SK-N-SH (cell line): ENCODE measurements around the gene SLC37A1. TPM values are rescaled to one million over a fixed set of nuclear protein-coding genes. Genes with fewer than 3 reads are reported as not detected.
A peak's percentile ranks its signal among the peaks of the same experiment; 100 is the strongest.

Experiments used
- CTCF ChIA-PET: fragments of 300-600, 350-600 bp; formaldehyde crosslinking; extraction: SDS; loops from one replicate; lab custom pipeline; 2021; lab: Yijun Ruan, JAX
- POLR2A ChIA-PET: fragments of 350-600 bp; sonication (Branson Sonifier 250); formaldehyde crosslinking; extraction: SDS; loops from one replicate; lab custom pipeline; 2020; ENCODE audit warnings: antibody characterized with exemption, inconsistent platforms; lab: Yijun Ruan, JAX
- DNase-seq: peaks from one replicate; pipeline ENCODE4 v3.0.0; 2012
- H2AFZ ChIP-seq: fragments of 200-600 bp; sonication (generic); 2 replicates; pipeline ENCODE4 v1.8.1; 2016; ENCODE audit warnings: antibody characterized with exemption, mild to moderate bottlenecking, low read depth
- H3F3A ChIP-seq: fragments of 200-600 bp; sonication (generic); replicated peaks from 2 replicates; pipeline ENCODE3; 2016; ENCODE audit warnings: antibody characterized with exemption, mild to moderate bottlenecking; ENCODE audit not compliant: insufficient read depth
- H3K27ac ChIP-seq, 2 experiments: fragments of 200-500 bp in 1 of 2; fragments of 200-600 bp in 1 of 2; sonication (Bioruptor generic) in 1 of 2; sonication (generic), shearing (Covaris generic) in 1 of 2; 2 replicates each; pipeline versions ENCODE4 v1.5.1 to v1.6.1; 2014 to 2016; ENCODE audit warnings: low read depth in 2 of 2, inconsistent platforms in 1 of 2, low read length in 1 of 2, mild to moderate bottlenecking in 1 of 2, mixed read lengths in 1 of 2
- H3K27me3 ChIP-seq: fragments of 200-600 bp; sonication (generic), shearing (Covaris generic); 2 replicates; pipeline ENCODE4 v1.6.1; 2016; ENCODE audit warnings: mixed run types; ENCODE audit not compliant: insufficient read depth
- H3K36me3 ChIP-seq, 2 experiments: fragments of 200-500 bp in 1 of 2; fragments of 200-600 bp in 1 of 2; sonication (Bioruptor generic) in 1 of 2; sonication (generic) in 1 of 2; replicated peaks in 1 of 2; 2 replicates each; pipeline versions ENCODE3 to v1.5.1; 2014 to 2016; ENCODE audit warnings: low read length in 1 of 2, mild to moderate bottlenecking in 1 of 2; ENCODE audit not compliant: insufficient read depth in 2 of 2, control insufficient read depth in 1 of 2
- H3K4me1 ChIP-seq, 2 experiments: fragments of 200-500 bp in 1 of 2; fragments of 200-600 bp in 1 of 2; sonication (Bioruptor generic) in 1 of 2; sonication (generic), shearing (Covaris generic) in 1 of 2; 2 replicates each; pipeline versions ENCODE4 v1.5.1 to v1.6.1; 2014 to 2016; ENCODE audit warnings: low read depth in 1 of 2, low read length in 1 of 2, mixed run types in 1 of 2; ENCODE audit not compliant: insufficient read depth in 2 of 2, control insufficient read depth in 1 of 2
- H3K4me2 ChIP-seq: fragments of 200-600 bp; sonication (generic), shearing (Covaris generic); 2 replicates; pipeline ENCODE4 v1.6.1; 2017; ENCODE audit warnings: mixed run types
- H3K4me3 ChIP-seq, 2 experiments: fragments of 200-500 bp in 1 of 2; fragments of 200-600 bp in 1 of 2; sonication (Bioruptor generic) in 1 of 2; sonication (generic), shearing (Covaris generic) in 1 of 2; 2 replicates each; pipeline versions ENCODE4 v1.5.1 to v1.8.1; 2014 to 2016; ENCODE audit warnings: low read depth in 2 of 2, inconsistent platforms in 1 of 2, low read length in 1 of 2, mild to moderate bottlenecking in 1 of 2, mixed read lengths in 1 of 2, moderate library complexity in 1 of 2
- H3K79me2 ChIP-seq: fragments of 200-600 bp; sonication (generic); 2 replicates; pipeline ENCODE4 v1.8.1; 2017; ENCODE audit warnings: mild to moderate bottlenecking; ENCODE audit not compliant: insufficient read depth
- H3K9ac ChIP-seq: fragments of 200-600 bp; sonication (generic); 2 replicates; pipeline ENCODE4 v1.6.1; 2017; ENCODE audit warnings: mixed run types
- H3K9me2 ChIP-seq: fragments of 200-600 bp; sonication (generic); 2 replicates; pipeline ENCODE4 v1.6.1; 2017; ENCODE audit warnings: mixed run types
- H3K9me3 ChIP-seq: fragments of 200-600 bp; sonication (generic); 2 replicates; pipeline ENCODE4 v1.6.1; 2017; ENCODE audit warnings: mixed run types, mild to moderate bottlenecking, moderate library complexity
- H4K20me1 ChIP-seq: fragments of 200-600 bp; sonication (generic); 2 replicates; pipeline ENCODE4 v1.6.1; 2017; ENCODE audit warnings: mild to moderate bottlenecking, mixed run types; ENCODE audit not compliant: insufficient read depth
- CHD2 ChIP-seq: fragments of 150-350 bp; IDR thresholded peaks from 2 replicates; pipeline ENCODE4 v1.6.1; 2018; ENCODE audit warnings: low read length; ENCODE audit not compliant: partially characterized antibody
- EP300 ChIP-seq, 2 experiments: IDR thresholded peaks; 2 replicates each; pipeline versions ENCODE4 v1.4.0 to v1.6.1; 2012; ENCODE audit warnings: borderline replicate concordance in 1 of 2, low read depth in 1 of 2, low read length in 1 of 2
- EZH2phosphoT487 ChIP-seq: fragments of 200-600 bp; sonication (generic); IDR thresholded peaks from 2 replicates; pipeline ENCODE4 v1.6.1; 2017; ENCODE audit warnings: low read depth, mixed run types, mild to moderate bottlenecking, antibody characterized with exemption, moderate library complexity, borderline replicate concordance
- FOXJ3 ChIP-seq: sonication (generic); formaldehyde crosslinking; IDR thresholded peaks from 2 replicates; pipeline ENCODE4 v1.5.1; 2020; ENCODE audit warnings: mild to moderate bottlenecking, missing genetic modification reagents
- GATA2 ChIP-seq: sonication (generic); formaldehyde crosslinking; IDR thresholded peaks from 2 replicates; pipeline ENCODE4 v1.5.0; 2020; ENCODE audit warnings: mild to moderate bottlenecking, missing genetic modification reagents
- NFIC ChIP-seq: IDR thresholded peaks from 2 replicates; pipeline ENCODE4 v1.4.0; 2012; ENCODE audit warnings: borderline replicate concordance
- RAD21 ChIP-seq: IDR thresholded peaks from 2 replicates; pipeline ENCODE4 v1.6.1; 2012; ENCODE audit warnings: mild to moderate bottlenecking, low read length
- RFX5 ChIP-seq: IDR thresholded peaks from 2 replicates; pipeline ENCODE4 v1.6.1; 2012; ENCODE audit warnings: mild to moderate bottlenecking, improper control_type of control experiment, low read length
- RXRA ChIP-seq: IDR thresholded peaks from 2 replicates; pipeline ENCODE4 v1.4.0; 2012; ENCODE audit warnings: low read depth, mild to moderate bottlenecking, borderline replicate concordance
- SIN3A ChIP-seq: IDR thresholded peaks from 2 replicates; pipeline ENCODE4 v1.6.1; 2012; ENCODE audit warnings: low read depth, mild to moderate bottlenecking, low read length, moderate library complexity, borderline replicate concordance
- SMC3 ChIP-seq: IDR thresholded peaks from 2 replicates; pipeline ENCODE4 v1.6.1; 2012; ENCODE audit warnings: low read depth, low read length, improper control_type of control experiment
- WGBS: methylation state at CpG from one replicate; pipeline ENCODE4 v1.1.6; 2017; ENCODE audit warnings: low lambda C conversion rate; 5-methylcytosine and 5-hydroxymethylcytosine counted together
- polyA plus RNA-seq, 3 experiments: library from polyadenylated mRNA; depleted of rRNA; stranded (reverse); fragments of >200 nt; gene quantifications; 2 replicates each; pipeline ENCODE4 v1.2.3, GENCODE V29; 2012
- TF ChIP-seq, protein P1 (sequence below): IDR thresholded peaks from 2 replicates; pipeline ENCODE4 v1.4.0; 2012; ENCODE audit warnings: low read depth, borderline replicate concordance
- TF ChIP-seq, protein P2 (sequence below): fragments of 200-600 bp; sonication (generic); IDR thresholded peaks from 2 replicates; pipeline ENCODE4 v1.6.1; 2017; ENCODE audit warnings: antibody characterized with exemption, mild to moderate bottlenecking, moderate library complexity
- TF ChIP-seq, protein P3 (sequence below): fragments of 150-350 bp; IDR thresholded peaks from 2 replicates; pipeline ENCODE4 v1.6.1; 2016; ENCODE audit warnings: mild to moderate bottlenecking, low read depth, low read length
- TF ChIP-seq, protein P4 (sequence below): IDR thresholded peaks from 2 replicates; pipeline ENCODE4 v1.6.1; 2012; ENCODE audit warnings: mild to moderate bottlenecking, low read depth, low read length, moderate library complexity
- TF ChIP-seq, protein P5 (sequence below): IDR thresholded peaks from 2 replicates; pipeline ENCODE4; 2012
- TF ChIP-seq, protein P6 (sequence below): IDR thresholded peaks from 2 replicates; pipeline ENCODE4 v1.4.0; 2012; ENCODE audit warnings: low read depth

The SLC37A1 gene
- polyA plus RNA-seq, 1 of the 3 experiments (the other 2 are of a cell fraction) = 2.8 TPM

DNA sequence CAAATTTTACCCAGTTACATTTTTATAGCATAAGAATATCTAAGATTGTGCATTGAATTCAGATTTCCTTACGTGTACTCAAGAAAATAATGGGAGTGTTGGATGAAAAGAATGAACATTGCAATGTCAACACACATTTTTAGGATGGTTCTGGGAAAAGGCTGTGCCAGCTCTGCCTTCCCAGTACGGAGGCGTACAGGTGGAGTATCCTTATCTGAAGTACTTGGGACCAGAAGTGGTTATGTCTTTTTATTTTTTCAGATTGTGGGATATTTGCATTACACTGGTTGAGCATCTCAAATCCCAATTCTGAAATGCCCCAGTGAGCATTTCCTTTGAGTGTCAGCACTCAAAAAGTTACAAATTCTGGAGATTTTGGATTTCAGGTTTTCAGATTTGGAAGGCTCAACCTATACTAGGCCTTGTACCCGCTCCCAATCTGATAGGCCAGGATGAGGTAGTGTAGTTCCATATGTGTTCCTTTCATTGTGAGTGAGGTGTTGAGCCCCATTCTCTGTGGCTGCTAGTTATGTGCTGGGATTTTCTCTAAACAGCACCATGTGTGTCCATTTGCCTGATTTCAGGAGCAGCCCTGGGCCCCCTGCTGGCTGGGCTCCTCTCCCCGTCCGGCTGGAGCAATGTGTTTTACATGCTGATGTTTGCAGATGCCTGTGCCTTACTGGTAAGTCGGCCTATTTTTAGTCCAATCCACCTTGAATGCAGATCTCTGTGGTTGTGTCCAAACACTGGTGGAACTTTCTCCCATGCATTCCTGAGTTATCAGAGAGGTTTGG is 60.8 kb downstream of the SLC37A1 start:
- no peak overlapping the region for H2AFZ ChIP-seq
- H3K27me3 ChIP-seq = no peaks in the 10 kb centered on the region
- H3K4me3 ChIP-seq = no peak overlapping the region
- no peak overlapping the region for H3K27ac ChIP-seq
- DNase-seq = peak; percentile 72
- no peaks in the 10 kb centered on the region for H4K20me1 ChIP-seq
- H3K36me3 ChIP-seq = no peaks in the 10 kb centered on the region
- no peaks in the 10 kb centered on the region for H3F3A ChIP-seq
- TF ChIP-seq SMC3 = peak; percentile 35; the same call in 1 of the 2 replicates
- TF ChIP-seq, protein P1, sequence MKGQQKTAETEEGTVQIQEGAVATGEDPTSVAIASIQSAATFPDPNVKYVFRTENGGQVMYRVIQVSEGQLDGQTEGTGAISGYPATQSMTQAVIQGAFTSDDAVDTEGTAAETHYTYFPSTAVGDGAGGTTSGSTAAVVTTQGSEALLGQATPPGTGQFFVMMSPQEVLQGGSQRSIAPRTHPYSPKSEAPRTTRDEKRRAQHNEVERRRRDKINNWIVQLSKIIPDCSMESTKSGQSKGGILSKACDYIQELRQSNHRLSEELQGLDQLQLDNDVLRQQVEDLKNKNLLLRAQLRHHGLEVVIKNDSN = no peak
- TF ChIP-seq, protein P2, sequence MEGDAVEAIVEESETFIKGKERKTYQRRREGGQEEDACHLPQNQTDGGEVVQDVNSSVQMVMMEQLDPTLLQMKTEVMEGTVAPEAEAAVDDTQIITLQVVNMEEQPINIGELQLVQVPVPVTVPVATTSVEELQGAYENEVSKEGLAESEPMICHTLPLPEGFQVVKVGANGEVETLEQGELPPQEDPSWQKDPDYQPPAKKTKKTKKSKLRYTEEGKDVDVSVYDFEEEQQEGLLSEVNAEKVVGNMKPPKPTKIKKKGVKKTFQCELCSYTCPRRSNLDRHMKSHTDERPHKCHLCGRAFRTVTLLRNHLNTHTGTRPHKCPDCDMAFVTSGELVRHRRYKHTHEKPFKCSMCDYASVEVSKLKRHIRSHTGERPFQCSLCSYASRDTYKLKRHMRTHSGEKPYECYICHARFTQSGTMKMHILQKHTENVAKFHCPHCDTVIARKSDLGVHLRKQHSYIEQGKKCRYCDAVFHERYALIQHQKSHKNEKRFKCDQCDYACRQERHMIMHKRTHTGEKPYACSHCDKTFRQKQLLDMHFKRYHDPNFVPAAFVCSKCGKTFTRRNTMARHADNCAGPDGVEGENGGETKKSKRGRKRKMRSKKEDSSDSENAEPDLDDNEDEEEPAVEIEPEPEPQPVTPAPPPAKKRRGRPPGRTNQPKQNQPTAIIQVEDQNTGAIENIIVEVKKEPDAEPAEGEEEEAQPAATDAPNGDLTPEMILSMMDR = peak; percentile 10; the same call in 1 of the 2 replicates
- TF ChIP-seq RFX5 = no peak
- no peak for TF ChIP-seq EP300 (IDR thresholded peaks at IDR 0.05; ENCODE audit: borderline replicate concordance in 1 of 2, low read depth in 1 of 2, low read length in 1 of 2)
- TF ChIP-seq RXRA = no peak
- TF ChIP-seq EZH2phosphoT487 = no peak
- peak; percentile 55 for TF ChIP-seq RAD21
- TF ChIP-seq, protein P3, sequence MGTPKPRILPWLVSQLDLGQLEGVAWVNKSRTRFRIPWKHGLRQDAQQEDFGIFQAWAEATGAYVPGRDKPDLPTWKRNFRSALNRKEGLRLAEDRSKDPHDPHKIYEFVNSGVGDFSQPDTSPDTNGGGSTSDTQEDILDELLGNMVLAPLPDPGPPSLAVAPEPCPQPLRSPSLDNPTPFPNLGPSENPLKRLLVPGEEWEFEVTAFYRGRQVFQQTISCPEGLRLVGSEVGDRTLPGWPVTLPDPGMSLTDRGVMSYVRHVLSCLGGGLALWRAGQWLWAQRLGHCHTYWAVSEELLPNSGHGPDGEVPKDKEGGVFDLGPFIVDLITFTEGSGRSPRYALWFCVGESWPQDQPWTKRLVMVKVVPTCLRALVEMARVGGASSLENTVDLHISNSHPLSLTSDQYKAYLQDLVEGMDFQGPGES = no peak
- TF ChIP-seq, protein P4, sequence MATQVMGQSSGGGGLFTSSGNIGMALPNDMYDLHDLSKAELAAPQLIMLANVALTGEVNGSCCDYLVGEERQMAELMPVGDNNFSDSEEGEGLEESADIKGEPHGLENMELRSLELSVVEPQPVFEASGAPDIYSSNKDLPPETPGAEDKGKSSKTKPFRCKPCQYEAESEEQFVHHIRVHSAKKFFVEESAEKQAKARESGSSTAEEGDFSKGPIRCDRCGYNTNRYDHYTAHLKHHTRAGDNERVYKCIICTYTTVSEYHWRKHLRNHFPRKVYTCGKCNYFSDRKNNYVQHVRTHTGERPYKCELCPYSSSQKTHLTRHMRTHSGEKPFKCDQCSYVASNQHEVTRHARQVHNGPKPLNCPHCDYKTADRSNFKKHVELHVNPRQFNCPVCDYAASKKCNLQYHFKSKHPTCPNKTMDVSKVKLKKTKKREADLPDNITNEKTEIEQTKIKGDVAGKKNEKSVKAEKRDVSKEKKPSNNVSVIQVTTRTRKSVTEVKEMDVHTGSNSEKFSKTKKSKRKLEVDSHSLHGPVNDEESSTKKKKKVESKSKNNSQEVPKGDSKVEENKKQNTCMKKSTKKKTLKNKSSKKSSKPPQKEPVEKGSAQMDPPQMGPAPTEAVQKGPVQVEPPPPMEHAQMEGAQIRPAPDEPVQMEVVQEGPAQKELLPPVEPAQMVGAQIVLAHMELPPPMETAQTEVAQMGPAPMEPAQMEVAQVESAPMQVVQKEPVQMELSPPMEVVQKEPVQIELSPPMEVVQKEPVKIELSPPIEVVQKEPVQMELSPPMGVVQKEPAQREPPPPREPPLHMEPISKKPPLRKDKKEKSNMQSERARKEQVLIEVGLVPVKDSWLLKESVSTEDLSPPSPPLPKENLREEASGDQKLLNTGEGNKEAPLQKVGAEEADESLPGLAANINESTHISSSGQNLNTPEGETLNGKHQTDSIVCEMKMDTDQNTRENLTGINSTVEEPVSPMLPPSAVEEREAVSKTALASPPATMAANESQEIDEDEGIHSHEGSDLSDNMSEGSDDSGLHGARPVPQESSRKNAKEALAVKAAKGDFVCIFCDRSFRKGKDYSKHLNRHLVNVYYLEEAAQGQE = no peak
- TF ChIP-seq GATA2 (CRISPR knock-in tag) = no peak
- no peak for TF ChIP-seq CHD2
- TF ChIP-seq NFIC = no peak
- TF ChIP-seq, protein P5, sequence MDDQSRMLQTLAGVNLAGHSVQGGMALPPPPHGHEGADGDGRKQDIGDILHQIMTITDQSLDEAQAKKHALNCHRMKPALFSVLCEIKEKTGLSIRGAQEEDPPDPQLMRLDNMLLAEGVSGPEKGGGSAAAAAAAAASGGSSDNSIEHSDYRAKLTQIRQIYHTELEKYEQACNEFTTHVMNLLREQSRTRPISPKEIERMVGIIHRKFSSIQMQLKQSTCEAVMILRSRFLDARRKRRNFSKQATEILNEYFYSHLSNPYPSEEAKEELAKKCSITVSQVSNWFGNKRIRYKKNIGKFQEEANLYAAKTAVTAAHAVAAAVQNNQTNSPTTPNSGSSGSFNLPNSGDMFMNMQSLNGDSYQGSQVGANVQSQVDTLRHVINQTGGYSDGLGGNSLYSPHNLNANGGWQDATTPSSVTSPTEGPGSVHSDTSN = no peak
- TF ChIP-seq, protein P6, sequence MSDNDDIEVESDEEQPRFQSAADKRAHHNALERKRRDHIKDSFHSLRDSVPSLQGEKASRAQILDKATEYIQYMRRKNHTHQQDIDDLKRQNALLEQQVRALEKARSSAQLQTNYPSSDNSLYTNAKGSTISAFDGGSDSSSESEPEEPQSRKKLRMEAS = no peak
- no peak for TF ChIP-seq SIN3A
- TF ChIP-seq FOXJ3 (CRISPR knock-in tag) = no peak
- WGBS = 76% methylated on average over 7 of the region's 7 CpGs
- peaks cover 7% of the 10 kb centered on the region for H3K9me3 ChIP-seq
- POLR2A ChIA-PET = no interaction called here
- H3K79me2 ChIP-seq = no peaks in the 10 kb centered on the region
- CTCF ChIA-PET = interaction anchor here (1.0 to 4.8 kb wide), 2 partner anchors 19 to 71 kb away, joined by 3 to 29 read pairs; no protein-coding TSS in a partner anchor
- H3K9me2 ChIP-seq = no peaks in the 10 kb centered on the region
- H3K4me2 ChIP-seq = no peak overlapping the region
- H3K9ac ChIP-seq = no peak overlapping the region
- peaks cover 0 to 6% of the 10 kb centered on the region in 2 experiments; a peak in 1 of 4 replicates for H3K4me1 ChIP-seq
